AG08396 (cell line): ENCODE measurements around the gene AGXT.
"Not testable (repeated sequence)": the region's sequence is repeated elsewhere in the genome, so short reads cannot be mapped to it uniquely, and the experiment has no call there.

Source experiments
- DNase-seq: peaks from one replicate; pipeline ENCODE4 v3.0.0; 2012; ENCODE audit warnings: low spot score, mixed read lengths

Gene AGXT

DNA sequence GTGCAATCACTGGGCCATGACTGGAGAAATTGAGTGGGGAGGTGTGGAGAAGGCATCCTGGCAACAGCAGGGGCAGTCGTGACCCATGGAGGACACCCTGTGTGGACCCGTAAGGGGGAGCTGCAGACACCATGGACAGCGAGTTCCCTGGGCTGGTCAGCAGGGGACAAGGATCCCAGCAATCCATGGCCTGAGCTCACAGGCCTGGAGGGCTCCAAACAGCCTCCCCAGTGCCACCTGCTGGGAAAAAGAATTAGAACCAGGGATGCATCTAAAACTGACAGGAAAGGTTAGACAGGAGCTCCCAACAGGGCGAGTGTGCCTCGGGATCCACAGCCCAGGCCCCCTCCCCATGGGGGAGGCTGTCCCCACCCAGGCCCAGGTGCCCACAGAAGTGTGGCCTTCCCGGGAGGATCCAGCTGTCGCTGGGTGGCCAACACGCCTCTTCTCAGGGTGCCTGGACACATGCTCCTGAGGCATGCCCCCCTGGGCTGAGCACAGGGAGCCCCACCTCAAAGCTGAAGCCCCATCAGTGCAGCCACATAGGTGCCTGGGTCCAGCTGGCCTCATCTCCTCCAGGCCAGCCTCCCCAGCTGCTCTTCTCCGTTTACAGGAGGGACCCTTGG, 28.1 kb upstream of the AGXT start:
- DNase-seq, result peak; percentile 90

DNA sequence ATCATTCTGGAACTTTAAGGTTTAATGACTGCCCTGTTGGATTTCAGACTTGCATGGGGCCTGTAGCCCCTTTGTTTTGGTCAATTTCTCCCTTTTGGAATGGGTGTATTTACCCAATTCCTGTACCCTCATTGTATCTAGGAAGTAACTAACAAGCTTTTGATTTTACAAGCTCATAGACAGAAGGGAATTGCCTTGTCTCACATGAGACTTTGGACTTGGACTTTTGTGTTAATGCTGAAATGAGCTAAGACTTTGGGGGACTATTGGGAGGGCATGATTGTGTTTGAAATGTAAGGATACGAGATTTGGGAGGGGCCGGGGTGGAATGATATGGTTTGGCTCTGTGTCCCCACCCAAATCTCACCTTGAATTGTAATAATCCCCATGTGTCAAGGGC, 22.3 kb upstream of the AGXT start:
- DNase-seq, result not testable (repeated sequence)

DNA sequence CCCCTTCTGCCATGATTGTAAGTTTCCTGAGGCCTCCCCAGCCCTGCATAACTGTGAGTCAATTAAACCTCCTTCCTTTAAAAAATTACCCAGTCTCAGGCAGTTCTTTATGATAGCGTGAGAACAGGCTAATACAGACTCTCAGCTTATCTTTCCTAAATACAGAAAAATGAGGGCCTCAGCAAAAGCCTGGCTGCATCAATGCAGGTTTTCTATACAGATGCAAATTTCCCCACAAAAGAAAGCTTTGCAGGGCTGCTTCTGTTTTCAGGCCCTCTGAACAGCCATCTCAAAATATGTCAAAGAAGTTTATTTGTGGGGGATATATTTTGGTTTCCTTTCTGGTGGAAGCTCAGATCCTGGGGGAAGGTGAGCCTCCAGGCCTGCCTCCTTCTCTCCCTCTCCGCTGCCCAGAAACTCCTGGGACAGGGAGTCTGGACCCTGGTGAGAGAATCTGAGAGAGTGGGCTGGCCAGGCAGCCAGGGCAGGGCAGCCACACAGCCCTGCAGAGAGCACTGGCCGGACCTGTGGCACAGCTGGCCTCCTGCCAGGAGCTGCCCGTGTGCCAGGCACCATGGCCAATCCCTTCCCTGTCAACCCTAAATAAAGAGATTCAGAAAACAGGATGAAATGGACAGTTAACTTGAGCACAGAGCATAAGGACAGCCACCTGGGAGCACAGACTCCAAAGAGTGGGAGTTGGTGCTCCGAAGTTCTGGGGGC, 21.6 kb upstream of the AGXT start:
- no peak for DNase-seq

DNA sequence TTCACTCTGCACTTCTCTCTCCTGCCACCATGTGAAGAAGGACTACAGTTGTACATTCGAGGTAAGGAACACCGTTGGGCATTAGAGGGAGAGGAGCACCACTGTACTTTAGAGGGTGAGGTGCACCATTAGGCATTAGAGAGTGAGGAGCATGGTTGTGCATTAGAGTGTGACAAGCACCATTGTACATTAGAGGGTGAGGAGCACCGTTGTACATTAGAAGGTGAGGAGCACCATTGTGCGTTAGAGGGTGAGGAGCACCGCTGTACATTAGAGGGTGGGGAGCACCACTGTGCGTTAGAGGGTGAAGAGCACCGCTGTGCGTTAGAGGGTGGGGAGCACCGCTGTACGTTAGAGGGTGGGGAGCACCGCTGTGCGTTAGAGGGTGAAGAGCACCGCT, 20.8 kb upstream of the AGXT start:
- no peak for DNase-seq

DNA sequence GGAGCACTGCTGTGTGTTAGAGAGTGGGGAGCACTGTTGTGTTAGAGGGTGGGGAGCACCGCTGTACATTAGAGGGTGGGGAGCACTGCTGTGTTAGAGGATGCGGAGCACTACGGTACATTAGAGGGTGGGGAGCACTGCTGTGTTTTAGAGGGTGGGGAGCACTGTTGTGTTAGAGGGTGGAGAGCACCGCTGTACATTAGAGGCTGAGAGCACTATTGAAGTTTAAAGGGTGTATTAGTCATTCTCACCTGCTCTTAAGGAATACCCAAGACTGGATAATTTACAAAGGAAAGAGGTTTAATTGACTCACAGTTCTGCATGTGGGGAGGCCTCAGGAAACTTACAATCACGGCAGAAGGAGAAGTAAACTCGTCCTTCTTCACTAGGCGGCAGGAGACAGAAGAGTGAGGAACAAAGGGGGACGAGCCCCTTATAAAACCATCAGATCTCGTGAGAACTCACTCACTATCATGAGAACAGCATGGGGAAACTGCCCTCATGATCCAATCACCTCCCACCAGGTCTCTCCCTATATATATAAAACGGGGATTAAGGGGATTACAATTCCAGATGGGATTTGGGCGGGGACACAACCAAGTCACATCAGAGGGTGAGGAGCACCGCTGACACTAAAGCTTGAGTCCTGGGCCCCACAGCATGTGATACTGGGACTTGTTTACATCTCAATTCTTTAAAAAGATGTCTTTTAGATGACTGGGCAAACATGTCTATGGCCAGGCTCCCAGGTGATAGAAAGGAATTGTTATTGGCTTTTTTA, 19.5 kb upstream of the AGXT start:
- DNase-seq, result no peak

DNA sequence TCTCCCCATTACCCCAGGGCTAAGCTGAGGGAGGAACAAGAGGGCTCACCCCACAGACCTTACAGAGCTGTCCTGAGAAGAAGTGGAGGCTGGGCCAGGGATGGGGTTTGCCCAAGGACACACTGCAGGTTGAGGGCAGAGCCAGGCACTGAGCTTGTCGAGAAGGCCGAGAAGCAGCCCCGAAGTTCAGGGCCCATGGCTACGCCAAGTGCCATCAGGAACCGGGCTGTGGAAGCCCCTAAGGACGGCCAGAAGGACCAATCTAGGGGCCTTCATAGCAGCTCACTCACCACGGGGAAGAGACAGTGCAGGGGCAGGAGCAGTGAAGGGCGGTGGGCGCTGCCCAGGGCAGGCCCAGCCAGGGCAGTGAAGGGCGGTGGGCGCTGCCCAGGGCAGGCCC, 18.6 kb upstream of the AGXT start:
- DNase-seq, result no peak

DNA sequence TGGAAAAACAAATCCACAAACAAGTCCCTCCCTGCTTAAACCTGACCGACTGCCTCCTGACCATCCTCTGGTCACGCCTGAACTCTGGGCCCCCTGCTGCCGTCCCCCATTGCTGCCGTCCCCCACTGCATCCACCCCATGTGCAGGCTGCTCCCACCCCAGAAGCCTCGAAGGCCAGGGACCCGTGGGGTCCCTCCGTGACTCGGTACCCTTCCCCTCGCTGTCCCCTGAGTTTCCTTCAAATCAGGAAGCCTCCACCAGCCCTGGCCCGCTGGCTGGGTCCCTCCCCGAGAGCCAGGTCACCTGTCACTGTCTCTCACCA, 17.9 kb upstream of the AGXT start:
- no peak for DNase-seq

DNA sequence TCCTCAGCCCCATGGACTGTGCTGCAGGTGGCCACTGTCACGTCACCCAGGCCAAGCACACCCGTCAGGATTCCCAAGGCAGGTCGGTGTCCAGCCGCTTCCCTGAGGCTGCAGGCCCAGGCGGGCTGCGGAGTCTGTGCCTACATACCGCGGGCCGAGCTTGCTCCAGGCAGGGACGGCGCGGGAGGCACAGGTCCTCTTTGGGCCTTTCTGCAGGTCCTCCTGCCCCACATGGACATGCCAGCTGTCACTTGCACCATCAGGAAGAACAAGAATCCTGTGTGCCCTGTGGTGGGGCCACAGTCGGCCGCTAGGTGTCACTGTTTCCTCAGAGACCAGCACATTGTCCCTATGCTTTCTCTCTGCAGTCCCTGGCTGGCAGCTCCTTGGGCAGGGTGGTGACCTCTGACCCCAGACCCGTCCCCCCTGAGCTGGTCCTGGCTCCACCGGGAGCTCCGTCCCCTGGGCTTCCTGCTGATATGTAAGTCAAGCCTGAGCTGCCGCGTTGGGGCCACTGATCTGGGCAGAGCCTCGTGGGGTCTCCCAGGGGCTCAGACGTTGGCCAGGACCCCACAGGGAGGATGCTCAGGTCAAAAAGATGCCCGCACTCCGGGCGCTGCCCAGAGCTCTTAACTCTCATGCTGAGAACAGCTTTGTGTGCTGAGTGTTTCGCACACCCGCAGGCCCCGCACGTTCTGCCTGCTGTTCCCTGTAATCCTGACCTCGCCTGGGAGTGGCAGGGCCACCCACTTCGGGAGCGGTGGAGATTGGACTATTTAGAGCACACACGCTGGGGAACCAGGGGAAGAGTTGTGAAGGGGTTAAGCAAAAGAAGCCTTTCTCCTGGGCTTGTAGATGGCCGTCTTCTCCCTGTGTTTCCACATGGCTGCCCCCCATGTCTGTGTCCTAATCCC, 17.3 kb upstream of the AGXT start:
- DNase-seq, result peak; percentile 91

DNA sequence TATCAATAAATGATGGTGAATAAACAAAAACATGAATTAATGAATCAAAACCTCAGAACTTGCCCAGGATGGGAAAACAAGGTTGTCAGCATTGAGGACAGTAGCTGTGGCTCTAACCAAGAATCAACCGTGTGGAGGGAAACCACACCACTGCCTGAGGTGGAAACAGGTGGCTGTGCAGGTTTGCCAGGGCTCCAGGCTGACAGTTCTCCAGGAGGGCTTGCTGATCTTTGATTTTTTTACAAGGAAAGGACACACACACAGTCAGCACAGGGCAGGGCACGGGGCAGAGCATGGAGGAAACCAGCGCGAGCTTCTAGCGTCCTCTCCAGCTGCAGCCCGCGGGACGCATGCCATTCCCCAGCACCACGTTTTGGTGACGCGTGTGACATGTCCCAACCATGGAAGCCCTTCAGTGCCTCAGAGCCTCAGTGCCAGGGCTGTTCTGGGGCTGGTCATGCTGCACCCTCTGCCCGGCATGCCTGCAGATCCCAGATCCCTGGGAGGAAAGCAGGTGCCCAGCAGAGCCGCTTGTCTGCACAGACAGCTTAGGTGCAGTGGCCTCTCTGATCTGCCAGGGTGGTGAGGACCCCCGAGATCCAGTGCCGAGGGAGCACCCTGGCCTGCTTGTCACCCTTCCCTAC, 15.8 kb upstream of the AGXT start:
- DNase-seq, result no peak

DNA sequence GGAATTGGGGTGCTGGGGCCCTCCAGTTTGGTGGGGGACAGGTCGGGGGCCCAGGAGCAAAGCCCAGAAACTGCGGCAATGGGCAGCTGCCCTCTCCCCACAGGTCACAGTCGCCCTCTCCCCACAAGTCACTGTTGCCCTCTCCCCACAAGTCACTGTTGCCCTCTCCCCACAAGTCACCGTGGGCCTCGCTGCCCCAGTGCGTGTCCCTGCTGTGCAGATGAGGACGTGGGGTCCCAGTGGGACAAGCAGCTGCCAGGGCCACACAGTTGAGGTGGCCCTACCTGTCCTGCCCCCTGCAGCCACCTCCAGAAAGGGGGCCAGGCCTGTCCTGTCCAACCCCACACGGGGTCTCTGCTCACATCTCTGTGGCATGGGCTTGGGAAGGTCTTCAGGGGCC, 13.0 kb upstream of the AGXT start:
- DNase-seq, result no peak

DNA sequence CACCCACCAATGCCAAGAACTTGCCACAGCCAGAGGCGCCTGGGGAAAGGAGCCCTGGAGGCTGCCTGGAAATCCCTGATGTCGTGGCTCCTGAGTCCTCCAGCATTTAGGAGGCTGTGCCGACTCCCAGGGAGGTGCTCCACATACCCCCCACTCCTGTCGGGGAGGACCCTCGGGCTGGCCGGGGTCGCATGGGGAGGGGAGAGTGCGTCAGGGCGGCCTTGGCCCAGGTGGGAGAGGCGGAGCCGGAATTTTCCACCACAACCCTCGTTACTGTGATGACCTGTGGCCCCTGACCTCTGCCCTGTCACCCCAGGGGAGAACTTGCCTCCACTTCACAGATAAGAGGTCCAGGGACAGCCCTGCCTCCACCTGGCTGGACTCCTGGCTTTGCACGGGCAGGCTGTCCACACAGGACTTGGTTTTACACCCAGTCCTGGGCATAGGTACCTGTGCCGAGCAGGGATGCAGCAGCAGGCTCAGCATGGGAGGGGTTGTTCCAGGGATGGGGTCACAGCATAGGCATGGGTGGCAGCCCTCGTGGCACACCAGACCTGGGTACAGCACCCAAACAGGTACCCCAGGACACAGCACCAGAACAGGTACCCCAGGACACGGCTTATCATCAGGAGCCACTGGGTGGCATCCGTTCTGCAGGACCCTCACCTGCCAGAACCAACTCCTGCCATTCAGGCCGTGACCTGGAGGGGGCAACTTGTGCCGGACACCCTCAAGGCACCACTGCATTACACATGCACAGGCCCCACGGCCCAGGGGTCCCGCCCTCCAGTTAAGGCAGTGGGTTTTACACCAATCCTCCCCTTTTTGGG, 12.3 kb upstream of the AGXT start:
- no peak for DNase-seq

DNA sequence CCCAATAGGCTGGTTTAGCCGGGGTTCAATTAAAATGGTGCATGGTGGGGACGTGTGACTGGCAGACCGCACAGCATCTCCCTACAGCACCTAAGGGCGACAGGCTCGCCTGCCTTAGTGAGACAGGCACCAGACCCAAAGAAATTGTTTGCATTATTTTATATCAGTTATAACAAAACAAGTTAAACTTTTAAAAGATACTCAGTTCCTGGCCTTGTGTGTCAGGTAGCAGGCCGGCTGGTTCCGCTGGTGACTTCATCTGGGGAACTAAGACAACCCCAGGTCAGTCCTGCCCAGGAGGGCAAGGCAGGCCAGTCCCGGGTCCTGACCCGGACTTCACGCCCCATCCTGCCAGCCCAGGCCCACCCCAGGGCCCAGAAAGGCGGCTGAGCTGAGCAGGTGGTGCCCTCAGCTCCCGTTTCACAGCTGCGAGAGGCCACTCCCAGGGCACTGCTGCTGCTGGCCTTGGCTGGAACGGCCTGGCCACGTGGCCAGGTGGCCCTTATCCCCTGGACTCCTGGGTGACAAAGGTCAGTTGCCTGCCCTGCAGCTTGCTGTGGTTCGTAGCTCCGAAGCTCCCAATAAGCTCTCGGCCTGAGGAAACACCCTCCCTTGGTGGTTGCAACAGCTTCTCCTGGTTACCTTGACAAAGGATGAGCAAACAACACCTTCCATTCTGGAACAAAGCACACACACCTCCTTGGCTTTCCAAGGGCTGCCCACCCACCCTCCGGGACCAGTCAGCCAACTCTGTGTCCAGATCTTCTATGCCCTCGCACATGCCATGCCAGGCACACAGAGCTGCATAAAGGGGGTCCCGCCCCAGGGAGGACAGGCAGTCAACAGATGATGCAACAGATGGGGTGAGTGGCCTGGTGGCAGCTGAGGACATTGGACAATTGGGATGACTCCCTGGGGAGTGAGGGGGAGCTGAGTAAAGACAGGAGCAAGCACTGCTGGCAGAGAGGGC, 11.3 kb upstream of the AGXT start:
- DNase-seq, result no peak

DNA sequence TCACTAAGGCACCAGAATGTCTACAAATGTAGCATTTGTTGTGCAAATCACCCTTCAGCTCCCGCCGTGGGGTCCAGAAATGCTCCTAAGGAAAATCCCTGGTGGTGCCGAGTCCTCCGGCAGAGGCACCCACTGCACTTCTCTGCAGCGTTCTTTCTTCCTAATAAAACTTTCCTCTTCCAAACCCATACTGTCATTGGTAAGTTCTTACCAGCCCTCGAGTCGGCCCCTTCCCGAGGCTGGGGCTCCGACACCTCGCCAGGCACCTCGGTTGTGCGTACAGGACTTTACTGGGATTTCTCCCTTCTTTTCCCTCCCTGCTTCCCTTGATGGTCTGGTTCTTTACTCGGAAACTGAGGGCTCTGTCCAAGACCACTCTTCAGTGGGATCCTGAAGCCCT, 10.3 kb upstream of the AGXT start:
- DNase-seq, result no peak

DNA sequence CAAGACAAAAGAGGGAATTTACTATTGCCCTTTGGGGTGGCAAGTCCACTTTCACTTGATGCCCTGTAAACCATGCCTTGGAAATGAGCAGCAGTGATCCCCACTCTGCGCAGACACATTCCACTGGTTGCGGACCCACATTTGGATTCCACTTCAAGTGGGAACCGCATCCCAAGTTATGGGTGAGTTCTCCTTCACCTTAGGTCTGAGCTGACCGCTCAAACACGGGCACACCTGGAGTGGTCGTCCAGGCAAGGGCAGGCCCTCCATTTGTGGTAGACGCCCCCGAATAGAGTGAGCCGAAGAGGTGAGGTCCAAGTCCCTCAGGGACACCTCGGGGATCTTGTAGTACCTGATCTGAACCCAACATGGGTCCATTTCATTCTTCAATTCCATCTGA, 9.8 kb upstream of the AGXT start:
- no peak for DNase-seq

DNA sequence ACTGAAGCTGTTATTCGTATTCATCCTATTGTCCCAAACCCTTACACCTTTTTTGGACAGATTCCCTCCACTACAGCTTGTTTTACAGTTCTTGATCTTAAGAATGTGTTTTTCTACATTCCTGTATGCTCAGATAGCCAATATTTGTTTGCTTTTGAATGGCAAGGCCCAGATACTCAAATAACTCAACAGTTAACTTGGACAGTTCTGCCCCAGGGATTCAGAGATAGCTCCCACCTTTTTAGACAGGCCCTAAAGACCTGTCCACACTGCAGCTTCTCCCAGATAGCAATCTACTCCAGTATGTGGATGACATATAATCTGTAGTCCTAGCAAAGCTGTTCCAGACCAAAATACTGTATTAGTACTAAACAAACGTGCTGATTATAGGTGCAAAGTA, 7.1 kb upstream of the AGXT start:
- no peak for DNase-seq

DNA sequence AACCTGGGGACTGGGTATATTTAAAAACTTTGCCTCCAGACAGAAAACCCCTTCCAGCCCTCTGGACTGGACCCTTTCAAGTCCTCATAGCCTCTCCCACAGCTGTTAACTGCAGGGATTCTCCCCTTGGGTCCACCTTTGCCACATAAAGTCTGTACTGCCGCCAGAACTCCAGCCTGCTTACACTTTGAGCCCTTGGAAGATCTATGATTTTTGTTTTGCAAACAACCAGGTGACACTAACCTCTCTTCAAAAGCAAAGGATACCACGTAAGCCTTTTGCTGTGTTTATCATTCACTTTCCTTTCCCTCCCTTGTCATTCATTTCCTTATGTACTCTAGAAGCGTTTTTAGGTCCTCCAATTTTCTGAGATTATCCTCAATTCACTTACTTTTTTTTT, 4.1 kb upstream of the AGXT start:
- no peak for DNase-seq

DNA sequence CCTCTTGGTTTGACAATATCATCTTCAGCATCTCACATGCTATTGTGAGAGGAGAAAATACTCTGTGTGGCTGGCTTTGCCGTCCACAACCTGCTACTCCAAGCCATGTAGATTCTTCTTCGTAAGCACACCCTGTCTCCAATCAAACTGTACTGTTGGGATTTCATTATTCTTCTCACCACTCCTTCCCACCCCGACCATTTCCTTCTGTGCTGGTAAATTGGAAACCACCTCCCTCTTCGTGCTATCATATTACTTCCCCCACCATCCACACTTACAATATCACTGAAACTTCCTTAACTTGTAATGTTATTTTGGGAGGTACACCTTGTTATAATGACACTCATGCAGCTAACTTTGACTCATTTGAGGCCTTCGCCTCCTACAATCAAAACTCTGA, 3.2 kb upstream of the AGXT start:
- no peak for DNase-seq

DNA sequence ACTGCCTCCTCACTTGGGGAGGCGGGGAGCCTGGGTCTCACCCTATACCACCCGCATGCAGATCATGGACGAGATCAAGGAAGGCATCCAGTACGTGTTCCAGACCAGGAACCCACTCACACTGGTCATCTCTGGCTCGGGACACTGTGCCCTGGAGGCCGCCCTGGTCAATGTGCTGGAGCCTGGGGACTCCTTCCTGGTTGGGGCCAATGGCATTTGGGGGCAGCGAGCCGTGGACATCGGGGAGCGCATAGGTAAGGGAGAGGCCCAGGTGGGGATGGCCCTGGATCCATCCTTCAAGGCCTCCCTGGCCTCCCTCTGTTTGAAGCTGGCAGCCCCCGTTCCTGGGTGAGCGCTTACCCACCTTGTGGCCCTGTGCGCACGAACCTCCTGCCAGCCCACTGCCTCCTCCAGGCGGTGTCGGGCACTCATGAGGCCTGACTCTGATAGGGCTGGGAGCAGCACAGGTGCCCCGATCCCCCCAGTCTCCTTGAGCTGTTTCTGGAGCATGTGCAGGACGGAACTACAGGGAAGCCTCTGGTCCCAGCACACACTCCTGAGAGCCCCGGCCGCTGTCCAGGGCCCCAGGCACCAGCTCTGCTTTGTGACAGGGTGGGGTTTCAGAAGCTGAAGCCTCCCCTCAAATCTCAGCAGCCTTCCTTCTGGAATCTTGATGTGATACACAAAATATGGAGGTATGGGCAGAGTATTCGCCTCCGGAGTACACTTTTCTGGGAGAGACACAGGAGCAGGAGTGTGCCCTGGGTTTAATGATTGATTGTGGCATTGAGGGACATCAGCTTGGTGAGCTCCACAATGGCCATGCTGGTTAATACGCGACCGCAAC, 708 bp downstream of the AGXT start:
- DNase-seq, result no peak
